Caco-2 (cell line): ENCODE data around the gene VPS50. TPM values are rescaled to one million over a fixed set of nuclear protein-coding genes. Genes with fewer than 3 reads are reported as not detected.
A peak's percentile ranks its signal among the peaks of the same experiment; 100 is the strongest.

Experiments used
- BruUV-seq: library from RNA; stranded (reverse); fragments of 400-500 nt; replicated peaks from 2 replicates; lab custom pipeline; 2021; lab: Mats Ljungman, UMichigan
- CTCF ChIA-PET: fragments of 300-600 bp; sonication (Branson Sonifier 250); formaldehyde crosslinking; loops from one replicate; lab custom pipeline; 2022; ENCODE audit warnings: antibody characterized with exemption; lab: Charles Lee
- POLR2A ChIA-PET: fragments of 300-600 bp; sonication (Branson Sonifier 250); formaldehyde crosslinking; loops from one replicate; lab custom pipeline; 2022; ENCODE audit warnings: antibody characterized with exemption; lab: Charles Lee
- DNase-seq, 2 experiments: peaks; one replicate each; pipeline versions ENCODE4 v3.0.0 to v3.0.0-alpha.2; 2020 to 2022
- H3K27me3 ChIP-seq: replicated peaks from 2 replicates; pipeline ENCODE4 v1.6.0; 2011; ENCODE audit warnings: low read length; ENCODE audit not compliant: control insufficient read depth, insufficient read depth
- H3K36me3 ChIP-seq: 2 replicates; pipeline ENCODE4 v1.5.1; 2011; ENCODE audit warnings: low read length; ENCODE audit not compliant: control insufficient read depth, insufficient read depth
- H3K4me1 ChIP-seq: fragments of 250-450 bp; sonication (Bioruptor Pico); 2 replicates; pipeline ENCODE4 v1.5.1; 2020; ENCODE audit warnings: mild to moderate bottlenecking
- H3K4me3 ChIP-seq: 2 replicates; pipeline ENCODE4 v1.5.1; 2011; ENCODE audit warnings: low read depth, mild to moderate bottlenecking, control low read depth, low read length
- H3K9me3 ChIP-seq: fragments of 250-450 bp; sonication (Bioruptor Pico); 2 replicates; pipeline ENCODE4 v1.5.1; 2020; ENCODE audit warnings: mild to moderate bottlenecking, moderate library complexity
- H3K27ac Mint-ChIP-seq: one replicate; pipeline ENCODE4 v1.8.0; 2022; ENCODE audit warnings: mixed read lengths; ENCODE audit not compliant: unreplicated experiment
- H3K27me3 Mint-ChIP-seq: one replicate; pipeline ENCODE4 v1.8.0; 2022; ENCODE audit warnings: mixed read lengths; ENCODE audit not compliant: insufficient read depth, unreplicated experiment
- H3K36me3 Mint-ChIP-seq: one replicate; pipeline ENCODE4 v1.8.0; 2022; ENCODE audit warnings: mild to moderate bottlenecking, mixed read lengths; ENCODE audit not compliant: insufficient read depth, unreplicated experiment
- H3K4me1 Mint-ChIP-seq: one replicate; pipeline ENCODE4 v1.8.0; 2022; ENCODE audit warnings: low read depth, mixed read lengths; ENCODE audit not compliant: unreplicated experiment
- H3K4me3 Mint-ChIP-seq: one replicate; pipeline ENCODE4 v1.8.0; 2022; ENCODE audit warnings: mild to moderate bottlenecking, moderate library complexity, mixed read lengths; ENCODE audit not compliant: unreplicated experiment
- H3K9me3 Mint-ChIP-seq: one replicate; pipeline ENCODE4 v1.8.0; 2022; ENCODE audit warnings: mixed read lengths; ENCODE audit not compliant: unreplicated experiment
- intact Hi-C: fragments of 100-400 bp; cut with micrococcal nuclease; formaldehyde crosslinking; loops from one replicate; pipeline ENCODE4 v1.10.0; 2022; ENCODE audit not compliant: unreplicated experiment
- total RNA-seq: library from RNA; stranded (reverse); gene quantifications from 2 replicates; pipeline ENCODE4 v1.2.3, GENCODE V29; 2022
- TF ChIP-seq, protein P1 (sequence below), 2 experiments: fragments of 200-600 bp in 1 of 2; IDR thresholded peaks; 1 replicate in 1 of 2; 2 replicates in 1 of 2; pipeline versions ENCODE4 v1.5.1 to v1.8.0; 2011 to 2022; ENCODE audit warnings: antibody characterized with exemption in 1 of 2, control low read depth in 1 of 2, inconsistent platforms in 1 of 2, low read depth in 1 of 2, low read length in 1 of 2, mild to moderate bottlenecking in 1 of 2, moderate library complexity in 1 of 2; ENCODE audit not compliant: insufficient read depth in 1 of 2, severe bottlenecking in 1 of 2, unreplicated experiment in 1 of 2

The VPS50 gene
- total RNA-seq, 1 experiment from 2014 or later: 40.3 TPM

GRCh38 chr7:93399642-93400041 is 167.5 kb downstream of the VPS50 start:
- CTCF ChIA-PET: interaction anchor here (1.0 kb wide), 1 partner anchor 25 kb away, joined by 3 read pairs; no protein-coding TSS in a partner anchor
- H3K4me3 ChIP-seq: no peak overlapping the region
- no peaks in the 10 kb centered on the region; the same call in 1 of the 2 replicates for H3K27me3 ChIP-seq
- POLR2A ChIA-PET: no interaction called here
- H3K27ac Mint-ChIP-seq: no peak overlapping the region
- no TSS peak for BruUV-seq
- peaks cover 14% of the 10 kb centered on the region for H3K27me3 Mint-ChIP-seq
- H3K4me1 ChIP-seq: no peaks in the 10 kb centered on the region
- TF ChIP-seq, protein P1, sequence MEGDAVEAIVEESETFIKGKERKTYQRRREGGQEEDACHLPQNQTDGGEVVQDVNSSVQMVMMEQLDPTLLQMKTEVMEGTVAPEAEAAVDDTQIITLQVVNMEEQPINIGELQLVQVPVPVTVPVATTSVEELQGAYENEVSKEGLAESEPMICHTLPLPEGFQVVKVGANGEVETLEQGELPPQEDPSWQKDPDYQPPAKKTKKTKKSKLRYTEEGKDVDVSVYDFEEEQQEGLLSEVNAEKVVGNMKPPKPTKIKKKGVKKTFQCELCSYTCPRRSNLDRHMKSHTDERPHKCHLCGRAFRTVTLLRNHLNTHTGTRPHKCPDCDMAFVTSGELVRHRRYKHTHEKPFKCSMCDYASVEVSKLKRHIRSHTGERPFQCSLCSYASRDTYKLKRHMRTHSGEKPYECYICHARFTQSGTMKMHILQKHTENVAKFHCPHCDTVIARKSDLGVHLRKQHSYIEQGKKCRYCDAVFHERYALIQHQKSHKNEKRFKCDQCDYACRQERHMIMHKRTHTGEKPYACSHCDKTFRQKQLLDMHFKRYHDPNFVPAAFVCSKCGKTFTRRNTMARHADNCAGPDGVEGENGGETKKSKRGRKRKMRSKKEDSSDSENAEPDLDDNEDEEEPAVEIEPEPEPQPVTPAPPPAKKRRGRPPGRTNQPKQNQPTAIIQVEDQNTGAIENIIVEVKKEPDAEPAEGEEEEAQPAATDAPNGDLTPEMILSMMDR (IDR thresholded peaks at IDR 0.05; ENCODE audit: insufficient read depth in 1 of 2, low read depth in 1 of 2, low read length in 1 of 2, severe bottlenecking in 1 of 2, unreplicated experiment in 1 of 2): no peak
- H3K9me3 Mint-ChIP-seq: no peaks in the 10 kb centered on the region
- no peak for DNase-seq
- no peak overlapping the region for H3K4me3 Mint-ChIP-seq
- no peaks in the 10 kb centered on the region for H3K36me3 Mint-ChIP-seq
- intact Hi-C loops: no loop called here
- H3K9me3 ChIP-seq: no peaks in the 10 kb centered on the region
- H3K36me3 ChIP-seq: no peaks in the 10 kb centered on the region
- no peaks in the 10 kb centered on the region for H3K4me1 Mint-ChIP-seq

GRCh38 chr7:93402944-93403343 is 170.8 kb downstream of the VPS50 start:
- Mint-ChIP-seq H3K36me3 (no peaks in the 10 kb centered on the region), H3K4me1 (no peaks in the 10 kb centered on the region), H3K9me3 (no peaks in the 10 kb centered on the region), H3K4me3 (no peak overlapping the region), H3K27ac (no peak overlapping the region), H3K27me3 (peaks cover 9% of the 10 kb centered on the region)
- no peaks in the 10 kb centered on the region for H3K9me3 ChIP-seq
- CTCF ChIA-PET: no interaction called here
- BruUV-seq: no TSS peak
- no peak overlapping the region for H3K4me3 ChIP-seq
- H3K36me3 ChIP-seq: no peaks in the 10 kb centered on the region
- no peaks in the 10 kb centered on the region; the same call in 1 of the 2 replicates for H3K27me3 ChIP-seq
- no peak for DNase-seq
- POLR2A ChIA-PET: no interaction called here
- intact Hi-C loops: no loop called here
- no peaks in the 10 kb centered on the region for H3K4me1 ChIP-seq
- TF ChIP-seq, protein P1 (IDR thresholded peaks at IDR 0.05; ENCODE audit: insufficient read depth in 1 of 2, low read depth in 1 of 2, low read length in 1 of 2, severe bottlenecking in 1 of 2, unreplicated experiment in 1 of 2): no peak

DNA sequence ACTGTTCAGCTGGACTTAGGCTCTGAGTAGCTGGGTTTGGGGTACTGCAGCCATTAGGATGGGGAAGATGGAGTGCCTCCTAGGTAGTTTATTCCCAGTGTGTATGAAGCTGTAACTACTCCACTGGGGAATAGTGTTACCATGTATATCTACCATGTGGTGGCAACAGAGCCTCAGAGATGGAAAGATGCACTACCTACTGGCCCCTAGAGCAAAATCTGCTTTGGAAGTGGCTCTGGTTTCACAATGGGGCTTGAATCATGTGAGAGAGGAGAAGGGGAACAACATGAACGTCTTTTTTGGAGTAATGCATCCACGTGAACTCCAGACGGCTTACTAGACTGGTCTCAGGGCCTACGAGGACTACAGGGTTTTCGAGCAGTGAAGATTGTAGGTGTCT is 175.1 kb downstream of the VPS50 start:
- Mint-ChIP-seq H3K27ac (no peak overlapping the region), H3K9me3 (no peaks in the 10 kb centered on the region), H3K36me3 (no peaks in the 10 kb centered on the region), H3K4me3 (no peak overlapping the region), H3K4me1 (no peaks in the 10 kb centered on the region), H3K27me3 (peaks cover 8% of the 10 kb centered on the region)
- TF ChIP-seq, protein P1 (IDR thresholded peaks at IDR 0.05; ENCODE audit: insufficient read depth in 1 of 2, low read depth in 1 of 2, low read length in 1 of 2, severe bottlenecking in 1 of 2, unreplicated experiment in 1 of 2): peak in 1 of 2 experiments; percentile 8
- intact Hi-C loops: no loop called here
- H3K4me3 ChIP-seq: no peak overlapping the region
- H3K36me3 ChIP-seq: no peaks in the 10 kb centered on the region
- no peaks in the 10 kb centered on the region for H3K9me3 ChIP-seq
- no TSS peak for BruUV-seq
- no peak for DNase-seq
- no peaks in the 10 kb centered on the region for H3K27me3 ChIP-seq
- no peaks in the 10 kb centered on the region for H3K4me1 ChIP-seq
- POLR2A ChIA-PET: interaction anchor here (0.6 kb wide), 1 partner anchor 36 kb away, joined by 3 read pairs; no protein-coding TSS in a partner anchor
- CTCF ChIA-PET: no interaction called here
